ENCODE measurements around the gene PSMD13.
"Not testable (repeated sequence)": the region's sequence is repeated elsewhere in the genome, so short reads cannot be mapped to it uniquely, and the experiment has no call there.

PSMD13 gene

GRCh38 chr11:216081-216974 lies 20.4 kb upstream of the PSMD13 start:
- DNase-seq (ENCODE audit: extremely low read depth in 1 of 2, low read depth in 1 of 2), result no peak

DNA sequence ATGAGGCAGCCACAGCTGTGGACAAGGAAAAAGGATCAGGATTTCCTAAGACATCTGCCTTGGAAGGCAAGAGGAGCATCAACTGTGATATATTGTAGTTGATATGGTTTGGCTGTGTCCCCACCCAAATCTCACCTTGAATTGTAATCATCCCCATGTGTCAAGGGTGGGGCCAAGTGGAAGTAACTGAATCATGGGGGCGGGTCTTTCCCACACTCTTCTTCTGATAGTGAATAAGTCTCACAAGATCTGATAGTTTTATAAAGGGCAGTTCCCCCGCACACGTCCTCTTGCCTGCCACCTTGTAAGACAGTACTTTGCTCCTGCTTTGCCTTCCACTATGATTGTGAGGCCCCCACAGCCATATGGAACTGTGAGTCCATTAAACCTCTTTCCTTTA lies 19.1 kb upstream of the PSMD13 start:
- DNase-seq (ENCODE audit: extremely low read depth in 1 of 2, low read depth in 1 of 2), result no peak

DNA sequence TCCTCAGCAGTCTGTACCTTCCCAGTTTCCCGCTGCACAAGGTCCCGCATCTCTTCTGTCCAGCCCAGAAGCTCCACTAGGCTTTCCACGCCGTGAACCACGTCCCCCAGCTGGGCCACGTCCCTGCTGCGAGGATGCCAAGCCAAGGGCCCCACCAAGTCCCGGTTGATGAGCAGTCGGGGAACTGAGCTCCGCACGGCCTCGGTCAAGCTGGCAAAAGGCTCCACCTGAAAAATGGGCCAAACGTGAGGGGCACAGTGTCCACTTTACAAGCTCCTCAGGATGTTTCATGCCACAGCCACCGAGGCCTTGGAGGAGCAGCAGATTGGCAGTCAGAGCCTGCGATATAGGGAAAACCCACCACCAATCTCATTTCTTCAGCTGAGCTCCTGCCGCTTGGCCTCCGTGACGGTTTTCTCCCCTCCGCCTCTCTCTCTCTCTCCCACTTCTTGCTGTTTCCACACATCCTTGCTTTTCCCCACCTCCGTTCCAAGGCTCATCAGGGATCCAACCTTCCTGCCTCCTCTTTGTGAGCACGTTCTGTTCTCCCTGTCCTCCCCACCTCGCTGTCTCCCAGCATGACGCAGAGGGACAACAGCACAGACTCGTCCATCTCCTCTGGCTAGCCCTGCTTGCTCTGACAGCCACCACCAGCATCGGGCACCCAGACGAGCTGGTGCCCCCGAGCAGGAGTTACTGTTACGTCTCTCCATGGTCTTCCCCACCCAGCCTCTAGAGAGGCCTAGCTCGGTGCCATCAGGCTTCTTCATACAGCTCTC lies 17.8 kb upstream of the PSMD13 start:
- no peak for DNase-seq (ENCODE audit: extremely low read depth in 1 of 2, low read depth in 1 of 2)

GRCh38 chr11:220641-221215 lies 16.0 kb upstream of the PSMD13 start:
- not testable (repeated sequence) for DNase-seq (ENCODE audit: extremely low read depth in 1 of 2, low read depth in 1 of 2)

DNA sequence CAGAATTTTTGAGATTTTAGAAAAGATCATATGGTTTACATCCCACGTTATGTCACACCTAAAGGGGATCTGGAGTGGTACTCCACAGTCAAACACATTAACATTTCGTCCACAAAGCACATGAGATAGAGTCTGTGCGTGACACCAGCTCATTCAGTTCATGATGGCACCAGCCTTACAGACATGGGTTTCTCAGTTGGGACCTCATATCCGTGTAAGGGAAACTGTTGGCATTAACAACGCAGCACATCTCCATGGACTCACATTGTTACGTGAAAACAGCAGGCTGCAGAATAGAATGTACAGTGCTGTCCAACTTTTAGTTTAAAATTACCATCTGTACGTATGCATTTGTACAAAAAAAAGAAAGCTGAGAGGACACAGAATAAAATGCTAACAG lies 15.2 kb upstream of the PSMD13 start:
- DNase-seq (ENCODE audit: extremely low read depth in 1 of 2, low read depth in 1 of 2), result no peak

DNA sequence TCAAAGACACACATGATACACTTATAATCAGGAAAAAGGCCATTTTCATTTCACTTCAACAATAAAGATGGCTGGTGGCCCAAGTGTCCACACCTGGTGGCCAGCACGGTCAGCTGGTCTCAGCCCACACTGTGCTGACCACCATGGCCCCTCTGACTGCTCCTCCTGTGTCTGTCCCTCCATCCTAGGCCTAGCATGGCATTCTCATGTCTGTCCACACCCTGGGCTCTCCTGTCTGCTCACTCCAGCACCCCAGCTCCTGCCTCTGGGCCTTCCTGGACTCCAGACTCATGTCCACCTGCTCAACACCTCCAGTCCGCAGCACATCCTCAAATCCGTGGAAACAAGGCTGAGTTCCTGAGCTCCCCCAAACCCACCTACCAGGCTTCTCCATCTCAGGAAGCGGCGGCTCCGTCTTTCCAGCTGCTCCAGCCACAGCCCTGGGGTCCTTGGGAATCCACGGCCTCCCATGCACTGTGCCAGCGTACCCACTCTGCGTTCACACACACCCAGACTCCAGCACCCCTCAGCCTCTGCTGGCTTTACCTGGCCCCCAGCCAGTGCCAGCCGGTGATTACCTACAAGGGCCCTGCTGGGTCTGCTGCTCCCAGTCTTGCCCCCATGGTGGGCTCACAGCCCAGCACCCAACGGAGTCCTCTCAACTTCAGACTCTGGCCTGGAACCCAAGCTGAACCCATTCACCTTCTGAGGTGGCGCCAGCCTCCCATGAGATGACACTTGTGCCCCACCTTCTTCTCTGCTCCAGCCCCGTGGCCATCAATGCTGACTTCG lies 14.6 kb upstream of the PSMD13 start:
- no peak for DNase-seq (ENCODE audit: extremely low read depth in 1 of 2, low read depth in 1 of 2)

- DNase-seq (ENCODE audit: extremely low read depth in 1 of 2, low read depth in 1 of 2), result no peak
Observed at GRCh38 chr11:223026-223789, 13.6 kb upstream of the PSMD13 start.

DNA sequence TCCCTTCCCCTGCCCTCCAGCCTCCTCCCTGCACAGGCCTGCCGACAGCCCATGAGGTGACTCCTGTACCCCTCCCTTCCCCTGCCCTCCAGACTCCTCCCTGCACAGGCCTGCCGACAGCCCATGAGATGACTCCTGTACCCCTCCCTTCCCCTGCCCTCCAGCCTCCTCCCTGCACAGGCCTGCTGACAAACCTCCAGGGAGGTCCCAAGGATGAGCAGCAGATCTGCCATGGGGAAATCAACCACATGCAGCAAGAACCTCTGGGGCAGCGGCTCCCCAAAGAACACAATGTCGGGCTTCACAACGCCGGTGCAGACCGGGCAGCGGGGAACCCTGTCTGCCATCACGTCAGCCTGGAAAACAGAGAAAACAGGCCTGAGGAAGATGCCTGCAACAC lies 12.9 kb upstream of the PSMD13 start:
- DNase-seq (ENCODE audit: extremely low read depth in 1 of 2, low read depth in 1 of 2), result no peak

- DNase-seq (ENCODE audit: extremely low read depth in 1 of 2, low read depth in 1 of 2), result no peak
Observed at GRCh38 chr11:224424-224823, 12.4 kb upstream of the PSMD13 start.

DNA sequence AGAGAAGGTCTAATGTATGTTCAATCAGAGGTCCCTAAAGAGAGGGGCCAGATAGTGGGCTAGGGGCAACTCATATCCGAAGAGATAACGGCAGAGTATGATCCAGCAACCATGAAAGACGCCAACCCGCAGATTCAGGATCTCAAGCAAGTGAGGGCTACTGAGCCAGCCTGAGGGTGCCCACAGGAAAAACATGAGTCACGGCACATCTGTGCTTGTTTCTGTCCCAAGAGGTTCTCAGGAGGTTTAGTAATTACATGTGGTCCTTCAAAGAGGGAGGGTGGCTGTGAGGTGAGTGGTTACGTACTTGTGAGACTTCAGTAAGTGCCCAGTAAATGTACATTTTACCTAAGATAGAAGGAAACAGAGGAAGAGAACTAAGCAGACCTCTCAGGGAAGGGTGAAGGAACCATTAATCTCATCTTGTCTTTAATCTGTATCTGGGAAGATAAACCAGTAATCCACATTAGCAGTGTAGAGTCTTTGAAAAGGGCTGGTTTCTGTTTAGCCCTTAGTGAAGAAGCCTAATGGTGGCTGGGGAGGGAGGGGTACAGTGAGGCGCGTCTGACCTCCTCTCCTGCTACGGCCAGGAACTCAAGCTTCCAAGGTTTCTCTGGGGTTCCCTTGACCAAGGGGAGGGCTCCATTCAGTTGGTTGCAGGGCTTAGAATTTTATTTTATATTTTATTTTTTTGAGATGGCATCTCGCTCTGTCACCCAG lies 10.9 kb upstream of the PSMD13 start:
- DNase-seq (ENCODE audit: extremely low read depth in 1 of 2, low read depth in 1 of 2), result no peak

DNA sequence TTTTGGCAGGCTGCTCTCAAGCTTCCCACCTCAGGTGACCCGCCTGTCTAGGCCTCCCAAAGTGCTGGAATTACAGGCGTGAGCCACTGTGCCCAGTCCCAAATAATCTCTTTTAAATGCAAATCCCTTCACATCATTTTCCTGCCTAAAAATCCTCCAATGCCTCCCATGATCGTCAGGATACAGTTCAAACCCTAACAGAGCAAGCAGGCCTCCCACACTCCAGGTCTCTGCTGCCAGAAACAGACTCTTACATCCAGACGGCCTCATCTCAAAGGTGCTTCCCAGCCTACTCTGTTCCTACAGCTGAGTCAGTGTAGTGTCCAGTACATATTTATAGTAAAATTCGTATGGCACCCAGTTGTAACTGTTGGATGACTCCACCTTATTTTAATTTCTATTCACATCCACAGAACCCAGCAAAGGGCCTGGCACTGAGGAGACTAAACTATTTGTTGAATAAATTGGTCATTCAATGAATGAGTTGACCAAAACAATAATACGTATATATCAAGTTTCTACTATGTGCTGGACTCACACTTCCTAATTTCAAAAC lies 8.9 kb upstream of the PSMD13 start:
- no peak for DNase-seq (ENCODE audit: extremely low read depth in 1 of 2, low read depth in 1 of 2)

DNA sequence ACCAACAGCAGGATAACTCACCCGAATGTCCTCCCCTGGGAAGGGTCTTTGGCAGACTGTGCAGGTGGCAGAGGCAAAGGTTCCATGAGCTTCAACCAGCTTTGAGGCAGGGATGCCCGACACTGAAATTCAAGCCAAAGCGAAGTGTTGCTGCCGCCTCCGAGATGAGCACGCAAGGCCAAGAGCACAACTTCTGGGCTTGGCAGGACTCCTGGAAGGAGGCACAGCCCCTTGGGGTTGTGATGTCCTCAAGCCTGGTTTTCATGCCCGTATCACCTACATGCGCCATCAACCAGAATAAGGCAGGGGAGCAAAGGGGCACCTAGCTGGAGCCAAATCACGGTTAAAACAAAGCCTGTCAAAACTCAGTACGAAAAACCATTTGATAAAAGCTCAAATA lies 6.3 kb upstream of the PSMD13 start:
- no peak for DNase-seq (ENCODE audit: extremely low read depth in 1 of 2, low read depth in 1 of 2)

- no peak for DNase-seq (ENCODE audit: extremely low read depth in 1 of 2, low read depth in 1 of 2)
Observed at GRCh38 chr11:232783-233565, 3.8 kb upstream of the PSMD13 start.

DNA sequence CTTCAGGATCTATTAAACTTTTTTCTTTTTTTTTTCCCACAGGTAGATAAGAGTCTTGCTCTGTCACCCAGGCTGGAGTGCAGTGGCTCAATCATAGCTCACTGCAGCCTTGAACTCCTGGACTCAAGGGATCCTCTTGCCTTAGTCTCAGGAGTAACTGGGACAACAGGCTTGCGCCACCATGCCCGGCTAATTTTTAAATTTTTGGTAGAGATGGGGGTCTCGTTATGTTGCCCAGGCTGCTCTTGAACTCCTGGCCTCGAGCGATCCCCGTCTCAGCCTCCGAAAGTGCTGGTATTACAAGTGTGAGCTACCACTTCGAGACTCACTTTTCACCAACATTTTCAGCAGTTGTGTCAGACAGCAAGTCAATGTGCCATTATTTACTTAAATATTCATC lies 1.6 kb upstream of the PSMD13 start:
- no peak for DNase-seq (ENCODE audit: extremely low read depth in 1 of 2, low read depth in 1 of 2)

GRCh38 chr11:235609-235996 lies 1.2 kb upstream of the PSMD13 start:
- peak in 1 of 2 donors; percentile 70 for DNase-seq (ENCODE audit: extremely low read depth in 1 of 2, low read depth in 1 of 2)

DNA sequence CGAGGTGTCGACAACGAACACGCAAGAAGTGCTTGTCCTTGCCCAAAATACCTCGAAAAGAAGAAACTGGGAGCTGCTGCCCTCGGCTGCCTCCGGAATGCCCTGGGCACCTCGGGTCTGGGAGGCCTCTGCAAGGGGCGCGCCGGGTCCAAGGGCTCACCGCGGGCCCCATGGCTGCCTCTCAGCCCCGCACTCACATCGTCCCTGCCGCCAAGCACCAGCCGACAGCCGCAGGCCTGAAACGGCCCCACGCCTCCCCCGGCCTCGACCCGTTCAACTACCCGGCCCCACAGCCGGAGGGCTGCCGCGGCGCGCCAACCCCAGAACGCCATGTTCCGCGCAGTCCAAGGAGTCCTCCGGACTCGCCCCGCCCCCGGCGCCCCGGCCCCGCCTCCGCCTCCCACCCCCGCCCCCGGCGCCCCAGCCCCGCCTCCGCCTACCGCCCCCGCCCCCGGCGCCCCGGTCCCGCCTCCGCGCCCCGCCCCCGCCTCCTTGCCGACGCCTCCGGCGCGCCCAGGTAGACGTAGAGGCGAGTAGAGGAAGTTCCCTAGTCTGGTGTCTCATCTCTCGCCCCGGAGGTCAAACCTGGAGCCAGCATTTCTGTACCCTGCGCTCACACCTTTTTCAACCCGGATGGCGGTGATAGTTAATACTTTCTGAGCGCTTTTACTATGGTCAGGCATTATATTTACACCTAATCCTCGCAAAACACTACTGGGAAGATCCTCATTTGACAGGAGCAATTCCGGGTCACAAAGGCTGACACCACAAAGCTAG lies 591 bp upstream of the PSMD13 start, which contains the start of gene SIRT3:
TSS of gene SIRT3 (minus strand) at position 346 of the 777 bp plus-strand sequence. CDS start at position 332, 14 bp downstream.
- DNase-seq (ENCODE audit: extremely low read depth in 1 of 2, low read depth in 1 of 2), result peak; percentile 55 to 69

DNA sequence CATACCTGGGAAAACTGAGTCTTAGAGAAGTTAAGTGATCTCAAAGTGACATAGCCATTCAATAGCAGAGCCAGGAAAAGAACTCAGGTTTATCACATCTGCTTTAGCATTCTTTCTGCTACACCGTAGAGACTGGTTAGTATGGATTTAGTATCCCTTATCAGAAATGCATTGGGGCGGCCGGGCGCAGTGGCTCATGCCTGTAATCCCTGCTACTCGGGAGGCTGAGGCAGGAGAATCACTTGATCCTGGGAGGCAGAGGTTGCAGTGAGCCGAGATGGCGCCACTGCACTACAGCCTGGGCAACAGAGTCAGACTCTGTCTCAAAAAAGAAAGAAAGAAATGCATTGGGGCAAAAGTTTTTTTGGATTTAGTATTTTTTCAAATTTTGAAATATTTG lies 1.6 kb downstream of the PSMD13 start:
- DNase-seq (ENCODE audit: extremely low read depth in 1 of 2, low read depth in 1 of 2), result not testable (repeated sequence)

GRCh38 chr11:240315-240714 lies 3.5 kb downstream of the PSMD13 start:
- no peak for DNase-seq (ENCODE audit: extremely low read depth in 1 of 2, low read depth in 1 of 2)

Measured in stimulated activated CD8-positive, alpha-beta memory T cell treated with anti-CD3 and anti-CD28 coated beads, Interleukin-7, amount 100 ng/mL, for 48 hours (primary cell).